ENCODE measurements around the gene UNC5A. TPM values are rescaled to one million over a fixed set of nuclear protein-coding genes. Genes with fewer than 3 reads are reported as not detected.

The UNC5A gene
- total and polyA plus RNA-seq, 9 of the 15 experiments (the other 6 are each of a cell fraction or from before 2014, with no cell fraction given), result not detected

- TF ChIP-seq, protein P1, sequence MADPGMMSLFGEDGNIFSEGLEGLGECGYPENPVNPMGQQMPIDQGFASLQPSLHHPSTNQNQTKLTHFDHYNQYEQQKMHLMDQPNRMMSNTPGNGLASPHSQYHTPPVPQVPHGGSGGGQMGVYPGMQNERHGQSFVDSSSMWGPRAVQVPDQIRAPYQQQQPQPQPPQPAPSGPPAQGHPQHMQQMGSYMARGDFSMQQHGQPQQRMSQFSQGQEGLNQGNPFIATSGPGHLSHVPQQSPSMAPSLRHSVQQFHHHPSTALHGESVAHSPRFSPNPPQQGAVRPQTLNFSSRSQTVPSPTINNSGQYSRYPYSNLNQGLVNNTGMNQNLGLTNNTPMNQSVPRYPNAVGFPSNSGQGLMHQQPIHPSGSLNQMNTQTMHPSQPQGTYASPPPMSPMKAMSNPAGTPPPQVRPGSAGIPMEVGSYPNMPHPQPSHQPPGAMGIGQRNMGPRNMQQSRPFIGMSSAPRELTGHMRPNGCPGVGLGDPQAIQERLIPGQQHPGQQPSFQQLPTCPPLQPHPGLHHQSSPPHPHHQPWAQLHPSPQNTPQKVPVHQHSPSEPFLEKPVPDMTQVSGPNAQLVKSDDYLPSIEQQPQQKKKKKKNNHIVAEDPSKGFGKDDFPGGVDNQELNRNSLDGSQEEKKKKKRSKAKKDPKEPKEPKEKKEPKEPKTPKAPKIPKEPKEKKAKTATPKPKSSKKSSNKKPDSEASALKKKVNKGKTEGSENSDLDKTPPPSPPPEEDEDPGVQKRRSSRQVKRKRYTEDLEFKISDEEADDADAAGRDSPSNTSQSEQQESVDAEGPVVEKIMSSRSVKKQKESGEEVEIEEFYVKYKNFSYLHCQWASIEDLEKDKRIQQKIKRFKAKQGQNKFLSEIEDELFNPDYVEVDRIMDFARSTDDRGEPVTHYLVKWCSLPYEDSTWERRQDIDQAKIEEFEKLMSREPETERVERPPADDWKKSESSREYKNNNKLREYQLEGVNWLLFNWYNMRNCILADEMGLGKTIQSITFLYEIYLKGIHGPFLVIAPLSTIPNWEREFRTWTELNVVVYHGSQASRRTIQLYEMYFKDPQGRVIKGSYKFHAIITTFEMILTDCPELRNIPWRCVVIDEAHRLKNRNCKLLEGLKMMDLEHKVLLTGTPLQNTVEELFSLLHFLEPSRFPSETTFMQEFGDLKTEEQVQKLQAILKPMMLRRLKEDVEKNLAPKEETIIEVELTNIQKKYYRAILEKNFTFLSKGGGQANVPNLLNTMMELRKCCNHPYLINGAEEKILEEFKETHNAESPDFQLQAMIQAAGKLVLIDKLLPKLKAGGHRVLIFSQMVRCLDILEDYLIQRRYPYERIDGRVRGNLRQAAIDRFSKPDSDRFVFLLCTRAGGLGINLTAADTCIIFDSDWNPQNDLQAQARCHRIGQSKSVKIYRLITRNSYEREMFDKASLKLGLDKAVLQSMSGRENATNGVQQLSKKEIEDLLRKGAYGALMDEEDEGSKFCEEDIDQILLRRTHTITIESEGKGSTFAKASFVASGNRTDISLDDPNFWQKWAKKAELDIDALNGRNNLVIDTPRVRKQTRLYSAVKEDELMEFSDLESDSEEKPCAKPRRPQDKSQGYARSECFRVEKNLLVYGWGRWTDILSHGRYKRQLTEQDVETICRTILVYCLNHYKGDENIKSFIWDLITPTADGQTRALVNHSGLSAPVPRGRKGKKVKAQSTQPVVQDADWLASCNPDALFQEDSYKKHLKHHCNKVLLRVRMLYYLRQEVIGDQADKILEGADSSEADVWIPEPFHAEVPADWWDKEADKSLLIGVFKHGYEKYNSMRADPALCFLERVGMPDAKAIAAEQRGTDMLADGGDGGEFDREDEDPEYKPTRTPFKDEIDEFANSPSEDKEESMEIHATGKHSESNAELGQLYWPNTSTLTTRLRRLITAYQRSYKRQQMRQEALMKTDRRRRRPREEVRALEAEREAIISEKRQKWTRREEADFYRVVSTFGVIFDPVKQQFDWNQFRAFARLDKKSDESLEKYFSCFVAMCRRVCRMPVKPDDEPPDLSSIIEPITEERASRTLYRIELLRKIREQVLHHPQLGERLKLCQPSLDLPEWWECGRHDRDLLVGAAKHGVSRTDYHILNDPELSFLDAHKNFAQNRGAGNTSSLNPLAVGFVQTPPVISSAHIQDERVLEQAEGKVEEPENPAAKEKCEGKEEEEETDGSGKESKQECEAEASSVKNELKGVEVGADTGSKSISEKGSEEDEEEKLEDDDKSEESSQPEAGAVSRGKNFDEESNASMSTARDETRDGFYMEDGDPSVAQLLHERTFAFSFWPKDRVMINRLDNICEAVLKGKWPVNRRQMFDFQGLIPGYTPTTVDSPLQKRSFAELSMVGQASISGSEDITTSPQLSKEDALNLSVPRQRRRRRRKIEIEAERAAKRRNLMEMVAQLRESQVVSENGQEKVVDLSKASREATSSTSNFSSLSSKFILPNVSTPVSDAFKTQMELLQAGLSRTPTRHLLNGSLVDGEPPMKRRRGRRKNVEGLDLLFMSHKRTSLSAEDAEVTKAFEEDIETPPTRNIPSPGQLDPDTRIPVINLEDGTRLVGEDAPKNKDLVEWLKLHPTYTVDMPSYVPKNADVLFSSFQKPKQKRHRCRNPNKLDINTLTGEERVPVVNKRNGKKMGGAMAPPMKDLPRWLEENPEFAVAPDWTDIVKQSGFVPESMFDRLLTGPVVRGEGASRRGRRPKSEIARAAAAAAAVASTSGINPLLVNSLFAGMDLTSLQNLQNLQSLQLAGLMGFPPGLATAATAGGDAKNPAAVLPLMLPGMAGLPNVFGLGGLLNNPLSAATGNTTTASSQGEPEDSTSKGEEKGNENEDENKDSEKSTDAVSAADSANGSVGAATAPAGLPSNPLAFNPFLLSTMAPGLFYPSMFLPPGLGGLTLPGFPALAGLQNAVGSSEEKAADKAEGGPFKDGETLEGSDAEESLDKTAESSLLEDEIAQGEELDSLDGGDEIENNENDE (IDR thresholded peaks at IDR 0.05; ENCODE audit: low read depth, low read length), result no peak
- TF ChIP-seq GATAD2A (IDR thresholded peaks at IDR 0.05) (no peak), CBX8 (IDR thresholded peaks at IDR 0.05; ENCODE audit: borderline replicate concordance, extremely low read depth, low read depth, low read length, poor library complexity, severe bottlenecking) (no peak), CBFA2T2 (conservative IDR thresholded peaks at IDR 0.05) (no peak), ZEB2 (IDR thresholded peaks at IDR 0.05) (no peak), ZNF584 (CRISPR knock-in tag; IDR thresholded peaks at IDR 0.05; ENCODE audit: low read depth) (no peak), TCFL5 (CRISPR knock-in tag; conservative IDR thresholded peaks at IDR 0.05) (no peak), ZNF224 (CRISPR knock-in tag; IDR thresholded peaks at IDR 0.05) (no peak)
Measured at GRCh38 chr5:176851871-176852658, 41.7 kb downstream of the UNC5A start (continued).
